ENCODE data around the gene TNPO3.

The TNPO3 gene

GRCh38 chr7:129093867-129094456 lies 39.1 kb upstream of the TNPO3 start:
- TF ChIP-seq, protein P1, sequence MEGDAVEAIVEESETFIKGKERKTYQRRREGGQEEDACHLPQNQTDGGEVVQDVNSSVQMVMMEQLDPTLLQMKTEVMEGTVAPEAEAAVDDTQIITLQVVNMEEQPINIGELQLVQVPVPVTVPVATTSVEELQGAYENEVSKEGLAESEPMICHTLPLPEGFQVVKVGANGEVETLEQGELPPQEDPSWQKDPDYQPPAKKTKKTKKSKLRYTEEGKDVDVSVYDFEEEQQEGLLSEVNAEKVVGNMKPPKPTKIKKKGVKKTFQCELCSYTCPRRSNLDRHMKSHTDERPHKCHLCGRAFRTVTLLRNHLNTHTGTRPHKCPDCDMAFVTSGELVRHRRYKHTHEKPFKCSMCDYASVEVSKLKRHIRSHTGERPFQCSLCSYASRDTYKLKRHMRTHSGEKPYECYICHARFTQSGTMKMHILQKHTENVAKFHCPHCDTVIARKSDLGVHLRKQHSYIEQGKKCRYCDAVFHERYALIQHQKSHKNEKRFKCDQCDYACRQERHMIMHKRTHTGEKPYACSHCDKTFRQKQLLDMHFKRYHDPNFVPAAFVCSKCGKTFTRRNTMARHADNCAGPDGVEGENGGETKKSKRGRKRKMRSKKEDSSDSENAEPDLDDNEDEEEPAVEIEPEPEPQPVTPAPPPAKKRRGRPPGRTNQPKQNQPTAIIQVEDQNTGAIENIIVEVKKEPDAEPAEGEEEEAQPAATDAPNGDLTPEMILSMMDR (IDR thresholded peaks at IDR 0.05) = no peak

- TF ChIP-seq, protein P1 (IDR thresholded peaks at IDR 0.05) = peak; percentile 99
Measured at GRCh38 chr7:129091484-129092002, 36.6 kb upstream of the TNPO3 start.

GRCh38 chr7:129090300-129090907 lies 35.5 kb upstream of the TNPO3 start:
- TF ChIP-seq, protein P1 (IDR thresholded peaks at IDR 0.05) = no peak

GRCh38 chr7:129089521-129090212 lies 34.8 kb upstream of the TNPO3 start:
- TF ChIP-seq, protein P1 (IDR thresholded peaks at IDR 0.05) = no peak

GRCh38 chr7:129084801-129085551 lies 30.1 kb upstream of the TNPO3 start:
- TF ChIP-seq, protein P1 (IDR thresholded peaks at IDR 0.05) = no peak

DNA sequence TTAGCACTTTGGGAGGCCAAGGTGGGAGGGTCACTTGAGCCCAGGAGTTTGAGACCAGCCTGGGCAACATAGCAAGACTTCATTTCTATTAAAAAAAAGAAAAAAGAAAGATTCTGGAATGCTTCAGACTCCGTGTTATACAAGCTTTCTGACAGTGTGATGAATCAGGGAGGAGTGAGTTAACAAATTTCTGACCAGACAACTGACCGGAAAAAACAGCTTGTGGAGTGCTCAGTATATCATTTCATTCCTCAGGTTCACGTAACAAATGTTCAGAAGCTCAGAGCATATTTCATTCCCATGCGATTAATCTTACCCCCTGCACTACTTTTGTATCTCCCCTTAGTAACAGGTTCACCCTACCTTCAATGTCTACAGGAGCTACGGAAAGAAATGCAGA lies 28.6 kb upstream of the TNPO3 start:
- TF ChIP-seq, protein P1 (IDR thresholded peaks at IDR 0.05) = no peak

GRCh38 chr7:129078455-129078854 lies 23.5 kb upstream of the TNPO3 start:
- TF ChIP-seq, protein P1 (IDR thresholded peaks at IDR 0.05) = no peak

Data from LNCAP (cell line).